Glomerular endothelial cell (primary cell): Measurements from ENCODE around the gene IRF9. TPM values are rescaled to one million over a fixed set of nuclear protein-coding genes. Genes with fewer than 3 reads are reported as not detected.
A peak's percentile ranks its signal among the peaks of the same experiment; 100 is the strongest.

Source experiments
- DNase-seq: peaks from one replicate; pipeline ENCODE4 v3.0.0-alpha.2; 2011; ENCODE audit warnings: low read depth, low spot score; ENCODE audit errors: extremely low read depth
- total RNA-seq: library from RNA; depleted of rRNA; stranded (reverse); fragments of >200 nt; gene quantifications from 2 replicates; pipeline ENCODE4 v1.2.3, GENCODE V29; 2015

Gene IRF9
- total RNA-seq, 1 donor from 2014 or later = 73.1 TPM

DNA sequence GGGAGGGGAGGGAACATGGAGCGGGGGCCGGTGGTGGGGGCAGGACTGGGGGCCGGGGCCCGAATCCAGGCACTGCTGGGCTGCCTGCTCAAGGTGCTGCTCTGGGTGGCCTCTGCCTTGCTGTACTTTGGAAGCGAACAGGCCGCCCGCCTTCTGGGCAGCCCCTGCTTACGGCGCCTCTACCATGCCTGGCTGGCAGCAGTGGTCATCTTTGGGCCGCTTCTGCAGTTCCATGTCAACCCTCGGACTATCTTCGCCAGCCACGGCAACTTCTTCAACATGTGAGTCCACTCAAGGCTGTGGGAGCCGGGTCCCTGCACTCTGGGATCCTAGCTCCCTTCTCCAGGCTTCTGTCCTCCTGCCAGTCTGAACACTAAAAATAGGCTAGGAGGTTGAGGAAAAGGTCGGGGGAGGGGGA lies 29.5 kb upstream of the IRF9 start:
- no peak for DNase-seq

DNA sequence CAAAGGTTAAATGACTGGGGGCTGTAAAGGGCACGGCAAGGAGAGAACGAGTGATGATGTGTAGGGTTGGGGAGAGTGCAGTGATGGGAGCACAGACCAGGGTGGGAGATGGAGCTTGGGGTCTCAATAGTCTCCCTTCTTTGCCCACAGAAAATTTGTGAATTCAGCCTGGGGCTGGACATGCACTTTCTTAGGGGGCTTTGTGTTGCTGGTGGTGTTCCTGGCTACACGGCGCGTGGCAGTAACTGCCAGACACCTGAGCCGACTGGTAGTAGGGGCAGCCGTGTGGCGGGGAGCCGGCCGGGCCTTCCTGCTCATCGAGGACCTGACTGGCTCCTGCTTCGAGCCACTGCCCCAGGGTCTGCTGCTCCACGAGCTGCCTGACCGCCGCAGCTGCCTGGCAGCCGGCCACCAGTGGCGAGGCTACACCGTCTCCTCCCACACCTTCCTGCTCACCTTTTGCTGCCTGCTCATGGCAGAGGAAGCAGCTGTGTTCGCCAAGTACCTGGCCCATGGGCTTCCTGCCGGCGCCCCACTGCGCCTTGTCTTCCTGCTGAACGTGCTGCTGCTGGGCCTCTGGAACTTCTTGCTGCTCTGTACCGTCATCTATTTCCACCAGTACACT lies 28.9 kb upstream of the IRF9 start:
- DNase-seq = no peak

DNA sequence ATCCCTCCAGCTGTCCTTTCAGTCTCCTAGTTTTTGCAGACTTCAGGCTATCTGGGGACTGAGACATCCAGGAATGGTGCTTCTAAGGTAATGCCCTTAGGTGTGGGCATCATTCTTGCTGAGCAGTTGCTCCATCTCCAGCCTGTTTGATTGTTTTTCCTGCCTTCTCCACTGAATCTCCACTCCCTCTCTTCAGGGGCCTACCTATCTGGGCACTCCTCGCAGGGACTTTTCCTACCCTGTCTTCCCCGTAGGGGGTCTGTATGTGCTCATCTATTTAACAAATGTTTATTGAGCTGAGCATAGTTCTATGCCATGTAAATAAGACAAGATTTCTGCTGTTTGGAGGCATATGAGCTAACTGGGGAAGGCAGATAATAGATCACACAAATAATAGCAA lies 28.1 kb upstream of the IRF9 start:
- DNase-seq = no peak

DNA sequence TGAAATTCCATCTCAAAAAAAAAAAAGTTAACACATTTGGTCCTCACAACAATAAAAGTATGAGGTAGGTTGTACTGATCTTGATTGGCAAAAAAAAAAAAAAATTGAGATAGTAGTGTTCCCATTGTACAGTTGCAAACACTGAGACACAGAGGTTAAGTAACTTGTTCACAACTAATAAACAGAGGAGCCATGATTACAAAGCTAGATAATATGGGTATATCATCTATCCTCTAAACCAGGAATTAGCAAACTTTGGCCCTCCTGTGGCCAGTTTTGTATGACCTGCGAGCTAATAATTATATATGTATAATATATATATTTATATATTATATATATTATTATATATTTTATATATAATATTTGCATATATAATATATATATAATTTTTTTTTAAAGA lies 27.3 kb upstream of the IRF9 start:
- no peak for DNase-seq

DNA sequence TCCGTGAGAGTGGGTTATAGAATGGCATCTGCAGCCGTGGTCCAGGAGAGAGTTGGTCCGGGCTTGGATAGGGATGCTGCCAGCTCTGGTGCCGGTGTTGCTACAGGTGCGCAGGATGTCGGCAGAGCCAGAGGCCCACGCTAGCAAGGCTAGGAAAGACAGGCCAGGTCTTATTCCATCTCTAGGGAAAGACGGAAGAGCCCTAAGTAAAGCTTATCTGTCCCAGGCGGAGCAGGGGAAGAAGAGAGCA lies 25.6 kb upstream of the IRF9 start:
- DNase-seq = no peak

DNA sequence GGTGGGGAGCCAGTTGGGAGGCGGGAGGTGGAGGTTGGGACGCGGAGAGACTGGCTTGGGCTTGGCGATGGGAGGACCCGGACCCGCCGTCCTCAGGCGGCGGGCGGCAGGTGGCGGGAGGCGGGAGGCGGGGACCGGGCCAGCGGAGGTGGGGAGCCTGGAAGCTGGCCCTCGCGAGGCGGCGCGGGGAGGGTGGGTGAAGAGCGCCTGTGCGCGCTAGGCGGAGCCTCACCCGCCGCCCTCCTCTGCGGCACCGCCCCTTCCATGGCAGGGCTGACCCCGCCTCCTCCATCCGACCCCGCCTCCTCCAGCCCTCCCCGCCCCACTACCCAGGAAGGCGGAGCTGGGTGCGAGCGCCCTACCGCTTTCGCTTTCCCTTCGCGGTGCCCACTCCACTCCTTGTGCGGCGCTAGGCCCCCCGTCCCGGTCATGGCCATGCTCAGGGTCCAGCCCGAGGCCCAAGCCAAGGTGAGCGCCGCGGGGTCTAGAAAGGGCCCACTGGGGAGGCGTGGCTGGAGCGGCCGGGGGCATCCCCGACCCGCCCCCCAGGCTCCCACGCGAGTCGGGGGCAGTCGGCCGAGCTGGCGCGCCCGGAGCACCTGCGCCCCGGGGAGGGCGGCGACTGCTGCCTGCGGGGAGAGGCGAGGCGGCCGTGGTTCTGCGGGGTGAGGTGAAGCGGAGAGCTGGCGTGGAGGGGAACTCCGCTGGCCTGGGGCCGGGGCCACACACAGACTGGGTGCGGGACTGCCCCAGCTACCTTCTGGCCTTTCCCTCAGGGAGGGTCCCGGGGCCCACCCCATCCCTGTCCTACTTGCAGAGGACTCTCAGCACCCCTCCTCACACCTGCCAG lies 25.0 kb upstream of the IRF9 start, which contains the start of gene PSME1:
PSME1 (plus strand) TSS at position 361 of the 850 bp plus-strand sequence; CDS start at position 430, 69 bp downstream.
- no peak for DNase-seq

DNA sequence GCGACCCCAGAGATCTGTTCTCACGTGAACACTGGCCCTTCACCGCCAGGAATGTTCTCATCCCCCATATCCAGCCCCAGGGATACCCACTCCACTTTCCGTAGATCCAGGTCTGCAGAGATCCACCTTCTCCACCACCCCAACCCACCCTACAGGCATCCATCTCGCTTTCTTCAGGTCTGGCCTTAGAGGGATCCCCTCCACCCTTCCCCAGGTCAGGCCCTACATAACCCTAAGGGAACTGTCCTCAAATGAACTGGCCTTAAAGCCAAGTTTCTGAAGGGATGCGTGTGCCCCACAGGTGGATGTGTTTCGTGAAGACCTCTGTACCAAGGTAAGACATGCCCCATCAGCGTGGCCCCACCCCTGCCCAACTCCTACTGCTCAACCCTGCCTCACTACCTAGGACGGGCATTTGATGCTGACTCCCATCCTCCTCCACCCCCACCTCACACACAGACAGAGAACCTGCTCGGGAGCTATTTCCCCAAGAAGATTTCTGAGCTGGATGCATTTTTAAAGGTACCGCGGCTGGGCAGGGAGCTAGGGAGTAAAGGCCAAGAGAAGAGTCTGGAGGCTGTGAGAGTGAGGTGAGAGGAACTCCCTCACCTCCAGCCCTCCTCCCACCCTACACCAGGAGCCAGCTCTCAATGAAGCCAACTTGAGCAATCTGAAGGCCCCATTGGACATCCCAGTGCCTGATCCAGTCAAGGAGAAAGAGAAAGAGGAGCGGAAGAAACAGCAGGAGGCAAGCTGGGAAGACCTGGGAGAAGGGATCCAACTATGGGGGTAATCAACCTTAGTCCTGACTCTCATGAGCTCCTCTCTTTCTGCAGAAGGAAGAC lies 24.2 kb upstream of the IRF9 start:
- DNase-seq = no peak

DNA sequence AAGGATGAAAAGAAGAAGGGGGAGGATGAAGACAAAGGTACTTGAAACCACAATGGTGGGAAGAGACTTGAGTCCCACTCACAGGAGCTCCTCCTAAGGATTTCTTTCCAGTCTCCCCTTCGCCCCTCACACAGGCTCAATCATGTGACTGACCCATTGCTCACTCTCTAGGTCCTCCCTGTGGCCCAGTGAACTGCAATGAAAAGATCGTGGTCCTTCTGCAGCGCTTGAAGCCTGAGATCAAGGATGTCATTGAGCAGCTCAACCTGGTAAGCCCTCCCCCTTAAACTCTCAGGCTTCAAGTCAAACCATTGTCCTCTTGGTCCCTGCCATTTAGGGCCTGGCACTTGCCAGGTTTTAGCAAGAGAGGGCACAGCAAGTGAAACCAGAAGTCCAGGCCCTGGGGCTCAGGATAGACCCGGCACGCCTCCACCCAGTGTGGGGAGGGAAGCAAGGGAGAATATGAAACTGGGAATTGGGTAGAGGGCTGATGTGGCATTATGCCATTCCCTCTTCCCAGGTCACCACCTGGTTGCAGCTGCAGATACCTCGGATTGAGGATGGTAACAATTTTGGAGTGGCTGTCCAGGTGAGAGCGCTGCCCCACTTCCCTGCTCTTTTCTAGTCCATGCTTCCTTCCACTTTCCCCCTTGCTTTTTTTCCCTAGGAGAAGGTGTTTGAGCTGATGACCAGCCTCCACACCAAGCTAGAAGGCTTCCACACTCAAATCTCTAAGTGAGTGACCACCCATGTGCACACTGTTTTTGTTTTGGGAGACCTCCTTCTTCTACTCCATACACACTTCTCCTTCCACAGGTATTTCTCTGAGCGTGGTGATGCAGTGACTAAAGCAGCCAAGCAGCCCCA lies 23.3 kb upstream of the IRF9 start:
- no peak for DNase-seq

DNA sequence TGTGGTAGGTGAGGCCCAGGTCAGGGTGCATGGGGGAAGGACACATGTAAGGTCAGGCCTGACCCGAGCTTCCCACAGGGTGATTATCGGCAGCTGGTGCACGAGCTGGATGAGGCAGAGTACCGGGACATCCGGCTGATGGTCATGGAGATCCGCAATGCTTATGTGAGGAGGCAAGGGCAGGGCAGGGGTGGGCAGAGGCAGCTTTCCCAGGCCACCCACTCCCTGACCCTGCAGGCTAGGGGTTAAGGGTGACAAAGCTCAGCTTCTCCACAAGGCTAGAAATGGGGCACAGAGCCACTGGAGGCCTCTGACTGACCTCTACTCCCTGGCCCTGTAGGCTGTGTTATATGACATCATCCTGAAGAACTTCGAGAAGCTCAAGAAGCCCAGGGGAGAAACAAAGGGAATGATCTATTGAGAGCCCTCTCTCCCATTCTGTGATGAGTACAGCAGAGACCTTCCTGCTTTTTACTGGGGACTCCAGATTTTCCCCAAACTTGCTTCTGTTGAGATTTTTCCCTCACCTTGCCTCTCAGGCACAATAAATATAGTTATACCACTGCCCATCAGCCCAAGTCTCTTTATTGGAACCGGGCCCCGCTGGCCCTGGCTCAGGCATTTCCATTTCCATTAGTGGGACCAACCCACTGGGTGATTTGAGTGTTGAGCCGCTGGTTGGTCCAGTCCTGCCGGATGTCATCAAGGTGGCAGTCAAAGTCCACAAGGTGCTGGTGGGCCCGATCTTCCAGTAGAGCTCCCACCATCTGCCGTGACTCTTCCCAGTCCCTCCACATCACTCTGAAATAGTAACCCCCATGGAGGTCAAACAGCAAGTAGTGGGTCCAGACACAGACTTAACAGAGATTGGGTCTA lies 22.4 kb upstream of the IRF9 start:
- DNase-seq = no peak

DNA sequence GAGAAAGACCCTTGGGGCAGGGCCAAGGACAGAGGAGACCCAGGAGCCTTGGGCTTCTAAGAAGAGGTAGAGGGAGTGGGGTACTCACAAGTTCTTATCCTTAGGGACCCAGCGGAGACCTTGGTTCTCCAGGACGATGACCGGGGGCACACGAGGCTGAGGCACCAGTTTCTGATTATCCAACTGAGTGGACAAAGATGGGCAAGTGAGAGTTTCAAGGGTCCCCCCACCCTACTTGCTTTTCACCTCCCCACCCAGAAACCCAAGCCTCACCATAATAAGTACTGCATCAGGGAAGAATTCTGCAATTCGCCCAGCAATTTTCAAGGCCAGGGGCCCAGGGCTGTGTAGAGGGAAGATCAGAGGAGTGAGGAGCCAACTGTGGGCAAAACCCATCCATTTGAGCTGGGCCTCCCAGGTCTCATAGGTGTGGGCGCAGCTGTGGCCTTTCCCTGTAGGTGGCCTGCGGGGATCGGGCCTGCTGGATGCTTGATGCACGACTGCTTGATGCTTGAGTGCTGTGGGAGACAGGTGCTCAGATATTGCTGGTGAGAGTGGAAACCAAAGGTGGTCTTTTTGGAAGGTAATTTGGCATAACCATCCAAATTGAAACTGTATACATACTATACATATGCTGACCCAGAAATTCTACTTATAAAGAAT lies 21.7 kb upstream of the IRF9 start:
- no peak for DNase-seq

DNA sequence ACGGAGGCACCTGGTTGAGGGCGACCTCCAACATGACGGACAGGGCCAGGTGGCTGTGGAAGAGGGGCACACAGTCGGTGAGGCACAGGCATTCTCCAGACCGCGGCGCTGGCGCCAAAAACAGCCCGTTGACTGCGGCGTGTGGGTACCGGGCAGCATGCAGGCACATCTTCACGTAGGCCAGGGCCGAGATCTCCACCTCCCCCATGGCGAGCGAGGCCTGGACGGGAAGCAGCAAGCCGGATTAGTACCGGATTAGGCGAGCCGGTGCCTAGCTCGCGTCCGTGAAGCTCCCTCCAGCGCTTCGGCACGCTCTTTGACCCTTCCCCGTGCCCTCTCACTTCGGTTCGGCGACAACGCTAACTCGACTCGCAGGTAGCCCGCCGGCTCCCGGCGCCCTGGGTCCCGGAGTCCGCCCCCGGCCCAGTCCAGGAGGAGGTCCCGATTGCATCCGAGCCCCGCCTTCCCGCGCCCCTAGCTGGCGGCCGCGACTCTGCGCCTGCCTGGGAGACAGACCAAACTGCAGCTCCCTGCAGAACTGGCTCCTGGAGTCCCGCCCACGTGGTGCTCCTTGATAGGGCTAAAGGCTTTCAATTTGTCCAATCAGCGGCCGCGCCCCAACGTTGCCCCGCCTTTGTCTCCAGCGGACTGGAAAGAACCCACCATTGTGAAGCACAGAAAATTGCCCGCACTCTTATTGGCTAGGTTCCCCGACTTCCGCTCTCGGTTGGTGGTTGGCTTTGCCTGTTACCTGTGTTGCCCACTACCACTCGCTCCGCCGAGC lies 19.8 kb upstream of the IRF9 start, which contains the start of gene EMC9:
EMC9 (minus strand) TSS at position 495 of the 784 bp plus-strand sequence; CDS start at position 208, 287 bp downstream.
- peak; percentile 90 for DNase-seq

DNA sequence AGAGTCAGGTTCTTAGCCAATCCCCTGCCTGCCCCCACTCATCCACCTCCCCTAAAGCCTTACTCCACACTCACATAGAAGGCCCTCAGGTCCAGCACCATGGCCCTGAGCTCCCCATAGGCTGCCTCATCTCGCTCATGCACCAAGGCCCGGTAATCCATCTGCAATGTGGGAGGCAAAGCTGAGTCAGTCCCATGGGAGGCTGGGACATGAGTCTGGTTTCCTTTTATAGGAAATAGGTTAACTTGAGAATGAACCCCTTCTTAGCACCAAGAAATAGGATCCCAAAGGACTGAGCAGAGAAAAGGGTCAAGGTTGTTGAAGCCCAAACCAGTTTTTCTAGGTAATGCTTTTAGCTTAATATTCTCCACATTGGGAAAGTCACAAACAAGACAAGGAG lies 17.6 kb upstream of the IRF9 start:
- DNase-seq = no peak

DNA sequence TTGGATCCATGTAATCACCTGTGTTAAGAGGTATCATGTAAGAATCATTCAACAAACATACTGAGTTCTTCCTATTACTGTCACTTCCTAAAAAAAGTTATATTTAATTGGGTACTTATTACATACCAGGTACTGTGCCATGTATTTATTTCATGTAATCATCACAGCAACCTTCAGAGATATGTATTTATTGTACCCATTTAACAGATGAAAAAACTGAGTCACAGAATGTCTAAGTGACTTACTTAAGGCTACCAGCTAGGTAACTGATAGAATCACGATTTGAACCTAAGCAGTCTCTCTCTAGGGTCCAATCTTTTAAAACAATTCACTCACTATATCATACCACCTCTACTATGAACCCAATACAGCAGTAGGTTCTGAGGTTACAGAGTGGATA lies 16.6 kb upstream of the IRF9 start:
- no peak for DNase-seq

DNA sequence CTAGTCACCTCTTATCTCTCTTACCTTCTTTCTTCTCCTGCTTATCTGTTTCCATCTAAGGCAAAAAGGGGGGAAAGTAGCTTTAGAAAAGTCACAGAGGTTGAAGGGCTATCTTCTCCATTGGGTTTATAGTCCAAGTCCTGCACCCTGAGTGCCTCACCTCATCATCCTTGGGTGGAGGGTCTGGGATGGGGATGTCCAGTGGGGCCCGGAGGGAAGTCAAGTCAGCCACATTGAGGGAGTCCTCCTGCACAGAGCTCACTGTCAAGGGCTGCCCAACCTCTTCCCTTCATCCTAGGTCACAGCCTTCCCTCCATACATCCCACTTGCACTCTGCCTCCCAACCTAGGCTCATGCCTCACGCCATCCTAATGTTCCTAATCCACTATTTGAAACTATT lies 15.8 kb upstream of the IRF9 start:
- DNase-seq = no peak

DNA sequence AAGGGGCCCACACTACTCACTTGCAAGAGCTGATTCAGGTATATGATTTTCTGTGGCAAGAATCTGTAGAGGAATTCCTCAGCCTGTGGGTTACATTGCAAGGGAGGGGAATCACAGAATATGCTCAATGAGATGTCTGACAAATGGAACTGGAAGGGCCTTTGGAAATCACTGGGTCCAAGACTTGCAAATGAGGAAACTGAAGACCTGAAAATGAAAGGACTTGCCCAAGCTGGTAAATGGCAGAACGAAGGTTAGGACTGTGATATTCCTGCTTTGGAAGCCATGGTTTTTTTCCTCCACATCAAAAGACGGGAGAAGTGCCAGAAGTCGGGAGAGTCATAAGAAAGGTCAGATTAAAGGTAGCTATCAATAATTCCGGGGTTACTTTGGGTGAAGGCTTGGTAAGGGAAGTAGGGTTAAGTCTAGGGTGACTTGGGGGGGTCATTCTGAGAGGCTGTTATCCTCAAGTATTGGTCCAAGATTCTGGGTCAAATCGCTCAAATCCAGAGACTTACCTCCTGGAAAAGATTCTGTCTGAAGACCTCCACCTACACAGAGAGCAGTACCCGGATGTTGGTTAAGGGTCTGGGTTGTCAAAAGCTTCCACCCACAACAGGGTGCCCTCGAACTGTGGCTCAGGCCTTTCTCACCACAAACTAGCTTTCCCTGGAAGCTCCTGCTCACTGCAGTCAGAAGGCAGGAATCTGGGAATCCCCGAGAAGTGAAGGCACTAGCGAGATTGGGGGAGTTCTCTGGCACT lies 15.2 kb upstream of the IRF9 start:
- peak; percentile 16 for DNase-seq

DNA sequence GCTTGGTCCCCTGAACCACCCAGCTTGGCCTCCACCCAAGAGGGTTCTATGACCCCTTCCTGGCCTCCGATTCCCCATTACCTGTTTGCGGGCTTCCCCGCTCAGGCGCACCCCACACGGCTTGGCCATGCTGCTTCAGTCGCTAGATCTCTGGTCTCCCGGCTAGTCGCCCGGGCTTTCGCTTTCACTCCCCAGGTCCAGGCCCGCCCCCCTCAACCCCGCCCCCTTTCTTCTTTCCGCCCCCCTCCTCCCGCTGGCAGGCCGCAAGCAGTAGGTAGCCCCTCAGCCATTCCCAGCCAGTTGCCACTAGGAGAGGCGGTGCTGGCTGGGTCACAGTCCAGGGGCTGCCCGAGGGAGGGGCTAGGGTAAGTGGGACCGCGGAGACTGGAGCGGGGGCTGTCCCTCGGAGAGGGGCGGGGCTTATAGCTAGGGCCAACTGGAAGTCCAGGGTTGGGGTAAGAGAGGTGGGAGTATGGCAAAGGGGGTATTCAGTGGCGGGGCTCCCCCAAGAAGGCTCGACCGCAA lies 14.6 kb upstream of the IRF9 start, which contains the start of gene PSME2:
PSME2 (minus strand) TSS at position 158 of the 525 bp plus-strand sequence; CDS start at position 129, 29 bp downstream.
- peak; percentile 65 for DNase-seq
